ENCODE measurements around the gene KLHL34.

KLHL34 gene

DNA sequence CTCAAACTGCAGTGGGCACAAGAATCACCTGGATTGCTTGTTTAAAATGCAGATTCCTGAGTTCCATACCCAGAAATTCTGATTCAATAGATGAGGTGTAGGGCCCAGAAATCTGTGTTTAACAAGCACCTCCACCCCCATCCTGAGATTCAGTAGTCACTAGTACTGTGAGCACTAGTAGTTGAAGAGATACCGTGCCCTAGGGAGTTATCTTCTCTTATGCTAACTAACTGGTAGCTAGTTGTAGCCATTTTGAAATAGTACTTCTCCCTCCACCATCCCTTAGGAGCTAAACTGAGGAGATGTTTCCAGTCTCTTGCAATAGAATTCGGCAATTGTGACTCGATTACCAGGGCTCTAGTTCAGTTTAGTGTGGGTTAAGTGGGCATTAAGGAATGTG lies 18.4 kb downstream of the KLHL34 start:
- 90% methylated on average over 2 of the region's 3 CpGs for whole genome bisulfite sequencing
- Histone ChIP-seq H3K4ac (ENCODE audit: low read depth in 1 of 2, low read length in 2 of 2) (no peak overlapping the region), H3K79me1 (replicated peaks; ENCODE audit: low read length, poor library complexity, severe bottlenecking) (no peaks in the 10 kb centered on the region), H3K27me3 (ENCODE audit: control insufficient read depth in 1 of 2, insufficient read depth in 1 of 2, low read length in 2 of 2) (no peaks in the 10 kb centered on the region), H3K4me3 (ENCODE audit: insufficient read depth in 1 of 2, low read depth in 1 of 2, low read length in 2 of 2) (no peak overlapping the region), H2BK120ac (ENCODE audit: low read depth, low read length) (no peak overlapping the region), H2AK5ac (ENCODE audit: low read length, severe bottlenecking) (no peak overlapping the region), H2AFZ (ENCODE audit: low read depth, low read length) (no peak overlapping the region), H3K4me2 (ENCODE audit: low read length, poor library complexity, severe bottlenecking) (no peak overlapping the region), H4K91ac (ENCODE audit: low read length) (no peak overlapping the region), H3K27ac (ENCODE audit: low read length, poor library complexity, severe bottlenecking) (no peak overlapping the region), H2BK15ac (ENCODE audit: low read depth, poor library complexity, severe bottlenecking) (no peak overlapping the region), H3K4me1 (ENCODE audit: control insufficient read depth, insufficient read depth, low read depth, low read length) (no peaks in the 10 kb centered on the region), H4K8ac (ENCODE audit: low read length) (no peak overlapping the region), H3K9me3 (ENCODE audit: control insufficient read depth, low read length) (no peaks in the 10 kb centered on the region), H3K18ac (ENCODE audit: low read depth in 1 of 2, low read length in 2 of 2) (no peak overlapping the region), H3K9ac (ENCODE audit: low read length) (no peak overlapping the region), H3K36me3 (ENCODE audit: control insufficient read depth in 1 of 2, insufficient read depth in 2 of 2, low read depth in 1 of 2, low read length in 2 of 2) (no peaks in the 10 kb centered on the region), H2BK5ac (ENCODE audit: low read depth, low read length, poor library complexity, severe bottlenecking) (no peak overlapping the region), H2BK12ac (ENCODE audit: low read length in 2 of 2) (no peak overlapping the region), H3K23ac (ENCODE audit: low read length in 2 of 2) (no peak overlapping the region), H3K14ac (ENCODE audit: low read length in 2 of 2) (no peak overlapping the region)
- no peak for DNase-seq

GRCh38 chrX:21638311-21638710 lies 19.8 kb downstream of the KLHL34 start:
- no peak overlapping the region for H3K27ac ChIP-seq (ENCODE audit: low read length, poor library complexity, severe bottlenecking)
- no peak overlapping the region for H2AFZ ChIP-seq (ENCODE audit: low read depth, low read length)
- H3K9ac ChIP-seq (ENCODE audit: low read length): peak overlapping the region; percentile 38
- no peaks in the 10 kb centered on the region for H3K9me3 ChIP-seq (ENCODE audit: control insufficient read depth, low read length)
- no peak overlapping the region for H3K4ac ChIP-seq (ENCODE audit: low read depth in 1 of 2, low read length in 2 of 2)
- no peak overlapping the region for H2AK5ac ChIP-seq (ENCODE audit: low read length, severe bottlenecking)
- no peaks in the 10 kb centered on the region for H3K36me3 ChIP-seq (ENCODE audit: control insufficient read depth in 1 of 2, insufficient read depth in 2 of 2, low read depth in 1 of 2, low read length in 2 of 2)
- H3K79me1 ChIP-seq (replicated peaks; ENCODE audit: low read length, poor library complexity, severe bottlenecking): no peaks in the 10 kb centered on the region
- peak; percentile 1 for DNase-seq
- no peak overlapping the region for H4K91ac ChIP-seq (ENCODE audit: low read length)
- no peak overlapping the region for H3K23ac ChIP-seq (ENCODE audit: low read length in 2 of 2)
- H2BK5ac ChIP-seq (ENCODE audit: low read depth, low read length, poor library complexity, severe bottlenecking): no peak overlapping the region
- H3K14ac ChIP-seq (ENCODE audit: low read length in 2 of 2): no peak overlapping the region
- H2BK15ac ChIP-seq (ENCODE audit: low read depth, poor library complexity, severe bottlenecking): no peak overlapping the region
- no peak overlapping the region for H3K4me2 ChIP-seq (ENCODE audit: low read length, poor library complexity, severe bottlenecking)
- WGBS: no CpG with 5 or more reads among the region's 2 CpGs
- no peaks in the 10 kb centered on the region for H3K4me1 ChIP-seq (ENCODE audit: control insufficient read depth, insufficient read depth, low read depth, low read length)
- H3K18ac ChIP-seq (ENCODE audit: low read depth in 1 of 2, low read length in 2 of 2): no peak overlapping the region
- no peak overlapping the region for H2BK120ac ChIP-seq (ENCODE audit: low read depth, low read length)
- H4K8ac ChIP-seq (ENCODE audit: low read length): no peak overlapping the region
- no peak overlapping the region for H2BK12ac ChIP-seq (ENCODE audit: low read length in 2 of 2)
- no peak overlapping the region for H3K4me3 ChIP-seq (ENCODE audit: insufficient read depth in 1 of 2, low read depth in 1 of 2, low read length in 2 of 2)
- H3K27me3 ChIP-seq (ENCODE audit: control insufficient read depth in 1 of 2, insufficient read depth in 1 of 2, low read length in 2 of 2): no peaks in the 10 kb centered on the region

- no peak overlapping the region for H3K23ac ChIP-seq (ENCODE audit: low read length in 2 of 2)
- H2BK15ac ChIP-seq (ENCODE audit: low read depth, poor library complexity, severe bottlenecking): no peak overlapping the region
- no peaks in the 10 kb centered on the region for H3K79me1 ChIP-seq (replicated peaks; ENCODE audit: low read length, poor library complexity, severe bottlenecking)
- no peak overlapping the region for H2BK120ac ChIP-seq (ENCODE audit: low read depth, low read length)
- no peak overlapping the region for H3K4me3 ChIP-seq (ENCODE audit: insufficient read depth in 1 of 2, low read depth in 1 of 2, low read length in 2 of 2)
- H3K27ac ChIP-seq (ENCODE audit: low read length, poor library complexity, severe bottlenecking): no peak overlapping the region
- H2AK5ac ChIP-seq (ENCODE audit: low read length, severe bottlenecking): no peak overlapping the region
- no peak overlapping the region for H4K91ac ChIP-seq (ENCODE audit: low read length)
- no peak overlapping the region for H2AFZ ChIP-seq (ENCODE audit: low read depth, low read length)
- DNase-seq: no peak
- H3K14ac ChIP-seq (ENCODE audit: low read length in 2 of 2): no peak overlapping the region
- no peaks in the 10 kb centered on the region for H3K27me3 ChIP-seq (ENCODE audit: control insufficient read depth in 1 of 2, insufficient read depth in 1 of 2, low read length in 2 of 2)
- no peak overlapping the region for H4K8ac ChIP-seq (ENCODE audit: low read length)
- WGBS: 100% methylated on average over 1 of the region's 2 CpGs
- no peaks in the 10 kb centered on the region for H3K9me3 ChIP-seq (ENCODE audit: control insufficient read depth, low read length)
- no peak overlapping the region for H3K9ac ChIP-seq (ENCODE audit: low read length)
- no peaks in the 10 kb centered on the region for H3K4me1 ChIP-seq (ENCODE audit: control insufficient read depth, insufficient read depth, low read depth, low read length)
- no peak overlapping the region for H2BK12ac ChIP-seq (ENCODE audit: low read length in 2 of 2)
- no peak overlapping the region for H3K4ac ChIP-seq (ENCODE audit: low read depth in 1 of 2, low read length in 2 of 2)
- H3K18ac ChIP-seq (ENCODE audit: low read depth in 1 of 2, low read length in 2 of 2): no peak overlapping the region
- no peaks in the 10 kb centered on the region for H3K36me3 ChIP-seq (ENCODE audit: control insufficient read depth in 1 of 2, insufficient read depth in 2 of 2, low read depth in 1 of 2, low read length in 2 of 2)
- no peak overlapping the region for H2BK5ac ChIP-seq (ENCODE audit: low read depth, low read length, poor library complexity, severe bottlenecking)
- no peak overlapping the region for H3K4me2 ChIP-seq (ENCODE audit: low read length, poor library complexity, severe bottlenecking)
Measured at GRCh38 chrX:21632027-21632426, 26.1 kb downstream of the KLHL34 start.

DNA sequence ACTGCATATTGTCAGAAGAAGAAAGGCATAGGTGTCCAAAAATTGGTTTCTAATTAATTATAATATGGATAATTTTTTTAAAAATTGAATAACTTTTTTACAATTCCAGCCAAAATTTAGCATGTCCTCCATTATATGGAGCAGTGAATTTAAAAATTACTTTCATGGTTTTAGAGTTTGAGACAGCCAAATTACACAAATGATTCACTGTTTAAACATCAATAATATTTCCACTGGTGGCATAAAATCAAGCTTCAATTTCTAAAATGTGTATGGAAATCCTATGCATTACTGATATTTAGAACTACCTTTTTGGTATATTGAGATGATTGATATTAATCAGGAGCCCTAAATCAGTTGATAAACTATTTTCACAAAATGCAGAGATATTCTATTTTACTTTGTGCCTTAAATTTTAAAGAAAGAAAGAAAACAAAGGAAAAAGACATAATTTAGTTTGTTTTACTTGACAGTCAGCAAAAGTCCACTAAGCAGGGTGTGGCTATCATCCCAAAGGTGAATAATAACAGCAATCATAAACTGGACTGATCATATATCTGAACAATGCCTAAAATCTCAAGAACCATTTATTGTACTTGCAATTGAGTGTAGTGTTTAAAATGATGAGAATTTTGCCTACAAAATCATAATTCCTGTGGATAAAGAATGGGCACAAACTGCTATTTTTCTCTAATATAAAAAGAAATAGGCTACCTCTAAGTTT lies 34.2 kb downstream of the KLHL34 start:
- Histone ChIP-seq H3K4me2 (ENCODE audit: low read length, poor library complexity, severe bottlenecking) (no peak overlapping the region), H3K9me3 (ENCODE audit: control insufficient read depth, low read length) (no peaks in the 10 kb centered on the region), H2BK12ac (ENCODE audit: low read length in 2 of 2) (no peak overlapping the region), H3K14ac (ENCODE audit: low read length in 2 of 2) (no peak overlapping the region), H3K4me1 (ENCODE audit: control insufficient read depth, insufficient read depth, low read depth, low read length) (no peaks in the 10 kb centered on the region), H4K91ac (ENCODE audit: low read length) (no peak overlapping the region), H2BK15ac (ENCODE audit: low read depth, poor library complexity, severe bottlenecking) (no peak overlapping the region), H3K27ac (ENCODE audit: low read length, poor library complexity, severe bottlenecking) (no peak overlapping the region), H3K23ac (ENCODE audit: low read length in 2 of 2) (no peak overlapping the region), H2BK120ac (ENCODE audit: low read depth, low read length) (no peak overlapping the region), H2BK5ac (ENCODE audit: low read depth, low read length, poor library complexity, severe bottlenecking) (no peak overlapping the region), H3K4ac (ENCODE audit: low read depth in 1 of 2, low read length in 2 of 2) (no peak overlapping the region), H4K8ac (ENCODE audit: low read length) (no peak overlapping the region), H2AFZ (ENCODE audit: low read depth, low read length) (no peak overlapping the region), H3K27me3 (ENCODE audit: control insufficient read depth in 1 of 2, insufficient read depth in 1 of 2, low read length in 2 of 2) (no peaks in the 10 kb centered on the region), H3K79me1 (replicated peaks; ENCODE audit: low read length, poor library complexity, severe bottlenecking) (no peaks in the 10 kb centered on the region), H3K18ac (ENCODE audit: low read depth in 1 of 2, low read length in 2 of 2) (no peak overlapping the region), H2AK5ac (ENCODE audit: low read length, severe bottlenecking) (no peak overlapping the region), H3K36me3 (ENCODE audit: control insufficient read depth in 1 of 2, insufficient read depth in 2 of 2, low read depth in 1 of 2, low read length in 2 of 2) (no peaks in the 10 kb centered on the region), H3K9ac (ENCODE audit: low read length) (no peak overlapping the region), H3K4me3 (ENCODE audit: insufficient read depth in 1 of 2, low read depth in 1 of 2, low read length in 2 of 2) (no peak overlapping the region)
- DNase-seq: no peak
